AML-193 (cell line): ENCODE measurements around the gene HOXC10.
A peak's percentile ranks its signal among the peaks of the same experiment; 100 is the strongest.

Source experiments
- DNase-seq, 2 experiments: peaks; one replicate each; lab custom pipeline; 2025; lab: John Stamatoyannopoulos, UW

The HOXC10 gene

GRCh38 chr12:53977596-53978445, 7.1 kb upstream of the HOXC10 start:
- DNase-seq: no peak

GRCh38 chr12:53978477-53979356, 6.2 kb upstream of the HOXC10 start:
- no peak for DNase-seq

- no peak for DNase-seq
Measured at GRCh38 chr12:53980104-53980801, 4.7 kb upstream of the HOXC10 start.

DNA sequence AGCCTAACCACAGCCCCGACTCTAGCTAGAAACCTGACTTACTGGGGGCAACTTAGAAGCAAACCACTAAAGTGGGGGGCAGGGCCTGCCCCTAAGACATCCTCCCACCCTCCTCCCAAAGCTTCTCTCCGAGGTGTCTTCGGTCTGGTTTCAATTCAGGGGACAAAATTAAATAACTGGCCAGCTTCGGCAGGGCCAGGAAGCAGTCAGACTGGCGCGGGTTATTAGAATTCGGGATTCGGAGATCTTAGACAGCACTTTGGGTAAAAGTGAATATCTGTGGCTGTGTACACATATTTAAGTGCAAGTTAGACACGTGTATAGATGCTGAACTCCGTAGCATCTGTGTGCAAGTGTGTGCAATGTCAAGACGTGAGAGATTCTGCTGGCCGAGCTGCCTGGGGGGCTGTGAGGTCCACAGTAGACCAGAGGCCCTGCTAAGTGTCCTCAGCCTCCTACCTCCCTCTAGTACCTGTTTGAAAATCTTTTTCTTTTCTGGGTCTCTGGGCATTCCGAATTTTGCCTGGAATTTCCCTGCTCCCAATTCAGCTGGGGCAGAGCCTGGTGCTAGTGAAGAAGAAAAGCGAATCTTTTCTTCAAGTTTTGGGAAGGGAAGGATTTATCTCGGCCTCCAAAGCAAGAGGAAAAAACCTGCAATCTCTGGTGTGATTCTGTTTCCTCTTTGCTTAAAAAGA, 4.0 kb upstream of the HOXC10 start:
- DNase-seq: no peak

- no peak for DNase-seq
Measured at GRCh38 chr12:53981634-53982565, 3.0 kb upstream of the HOXC10 start.

DNA sequence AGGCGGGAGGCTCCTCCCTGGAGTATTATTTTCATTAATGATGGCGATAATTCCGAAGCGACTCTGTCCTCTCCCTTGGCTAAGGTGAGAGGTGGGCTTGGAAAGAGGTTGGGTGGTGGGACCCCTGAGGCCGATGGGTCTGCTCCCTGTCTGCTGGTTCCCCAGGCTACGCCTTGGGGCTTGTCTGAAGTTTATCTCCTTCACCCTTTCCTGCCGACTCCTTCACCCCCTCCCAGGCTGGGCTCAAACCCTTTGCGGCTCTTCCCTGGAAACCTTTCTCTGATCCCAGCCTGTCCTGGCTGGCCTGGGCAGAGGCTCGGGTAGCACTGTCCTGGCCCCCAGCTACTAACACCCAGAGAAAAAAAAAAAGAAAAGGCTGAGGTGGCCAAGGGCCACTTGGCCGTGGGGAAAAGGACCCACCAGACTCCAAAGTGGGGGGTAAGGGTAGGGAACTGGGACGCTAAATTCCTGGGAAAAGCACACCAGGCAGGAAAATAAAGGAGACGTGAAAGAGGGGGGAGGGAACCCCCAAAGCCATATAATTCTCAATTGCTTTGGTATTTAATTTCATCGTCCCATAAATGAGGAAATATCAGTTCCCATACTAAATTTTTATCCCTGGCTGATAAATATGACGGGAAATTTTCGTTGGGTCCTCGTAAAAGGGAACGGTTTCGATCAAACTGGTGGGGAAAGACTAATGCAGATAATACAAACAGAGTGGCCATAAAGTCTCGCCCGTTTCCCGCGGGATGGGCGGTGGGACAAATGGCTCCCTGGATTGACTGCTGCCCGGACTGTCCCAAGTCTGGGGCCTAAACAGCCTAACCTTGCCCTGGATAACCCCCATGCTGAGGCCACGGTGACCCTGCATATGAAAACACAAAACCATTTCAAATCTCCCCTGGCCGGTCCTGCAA, 2.0 kb upstream of the HOXC10 start:
- no peak for DNase-seq

GRCh38 chr12:53983568-53983949, 1.4 kb upstream of the HOXC10 start:
- DNase-seq: peak; percentile 56 to 63

DNA sequence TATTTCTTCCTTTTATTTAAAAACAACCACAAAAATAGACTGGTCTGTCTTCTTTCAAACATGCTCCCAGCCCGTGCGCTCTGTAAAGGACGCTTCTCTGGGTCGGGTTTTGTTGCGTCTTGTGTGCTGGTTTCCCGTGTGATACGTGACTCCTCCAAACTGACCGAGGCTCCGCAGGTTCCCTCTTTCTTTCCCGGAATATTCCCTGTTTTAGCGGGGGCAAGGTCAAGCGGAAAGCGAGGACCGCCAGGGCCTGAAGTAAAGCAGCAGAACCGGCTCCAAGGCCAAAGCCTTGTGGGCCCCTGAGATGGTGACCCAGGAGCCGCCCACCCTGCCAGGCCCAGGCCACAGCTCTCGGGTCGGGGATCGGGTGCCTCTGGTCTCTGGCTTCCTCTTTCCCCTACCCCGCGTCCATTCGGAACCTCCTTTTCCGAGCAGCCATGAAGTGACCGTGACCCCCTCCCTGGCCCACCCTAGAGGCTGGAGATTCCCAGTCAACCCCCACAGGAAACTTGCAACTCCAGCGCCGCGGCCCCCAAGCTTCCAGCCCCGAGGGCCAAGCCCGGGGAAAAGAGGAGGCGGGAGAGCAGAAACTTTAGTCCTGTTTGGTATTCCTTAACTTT, 885 bp upstream of the HOXC10 start:
- DNase-seq: peak in 1 of 2 experiments; percentile 54

DNA sequence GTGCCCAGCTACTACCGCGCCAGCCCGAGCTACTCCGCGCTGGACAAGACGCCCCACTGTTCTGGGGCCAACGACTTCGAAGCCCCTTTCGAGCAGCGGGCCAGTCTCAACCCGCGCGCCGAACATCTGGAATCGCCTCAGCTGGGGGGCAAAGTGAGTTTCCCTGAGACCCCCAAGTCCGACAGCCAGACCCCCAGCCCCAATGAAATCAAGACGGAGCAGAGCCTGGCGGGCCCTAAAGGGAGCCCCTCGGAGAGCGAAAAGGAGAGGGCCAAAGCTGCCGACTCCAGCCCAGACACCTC, 697 bp downstream of the HOXC10 start:
- DNase-seq: no peak

DNA sequence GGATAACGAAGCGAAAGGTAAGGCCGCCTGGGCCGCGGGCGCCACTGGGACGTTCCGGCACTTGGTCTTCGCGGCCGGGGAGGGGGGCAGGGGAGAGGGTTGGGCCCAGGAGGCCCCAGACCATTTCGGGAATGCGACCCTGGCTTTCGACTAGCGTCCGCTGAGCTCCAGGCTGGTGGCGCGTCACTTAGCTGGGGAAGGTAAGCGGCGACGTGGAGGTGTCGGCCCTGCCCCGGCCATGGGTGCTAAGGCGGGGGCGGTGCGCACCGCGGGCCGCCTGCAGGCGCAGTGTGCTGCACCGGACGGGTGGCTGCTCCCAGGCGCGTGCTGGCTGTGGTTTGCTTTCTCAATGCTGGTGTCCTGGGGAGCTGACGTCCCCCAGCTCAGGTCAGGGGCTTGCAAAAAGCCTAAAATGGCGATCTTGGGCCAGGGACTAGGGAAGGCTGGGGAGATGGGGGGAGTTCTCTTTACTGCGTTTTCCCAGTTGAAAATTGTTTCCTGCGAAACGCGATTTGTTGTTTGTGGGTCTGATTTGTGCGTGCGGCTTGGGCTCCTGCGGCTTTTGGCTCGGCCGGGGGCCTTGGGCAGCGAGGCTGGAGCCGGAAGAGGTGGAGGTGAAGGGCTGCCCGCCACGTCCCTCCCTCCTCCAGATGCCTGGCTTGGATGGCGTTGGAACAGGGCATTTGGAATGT, 1.2 kb downstream of the HOXC10 start:
- no peak for DNase-seq

- no peak for DNase-seq
Measured at GRCh38 chr12:53986686-53987483, 1.9 kb downstream of the HOXC10 start.

GRCh38 chr12:53987787-53988230, 2.9 kb downstream of the HOXC10 start:
- no peak for DNase-seq

DNA sequence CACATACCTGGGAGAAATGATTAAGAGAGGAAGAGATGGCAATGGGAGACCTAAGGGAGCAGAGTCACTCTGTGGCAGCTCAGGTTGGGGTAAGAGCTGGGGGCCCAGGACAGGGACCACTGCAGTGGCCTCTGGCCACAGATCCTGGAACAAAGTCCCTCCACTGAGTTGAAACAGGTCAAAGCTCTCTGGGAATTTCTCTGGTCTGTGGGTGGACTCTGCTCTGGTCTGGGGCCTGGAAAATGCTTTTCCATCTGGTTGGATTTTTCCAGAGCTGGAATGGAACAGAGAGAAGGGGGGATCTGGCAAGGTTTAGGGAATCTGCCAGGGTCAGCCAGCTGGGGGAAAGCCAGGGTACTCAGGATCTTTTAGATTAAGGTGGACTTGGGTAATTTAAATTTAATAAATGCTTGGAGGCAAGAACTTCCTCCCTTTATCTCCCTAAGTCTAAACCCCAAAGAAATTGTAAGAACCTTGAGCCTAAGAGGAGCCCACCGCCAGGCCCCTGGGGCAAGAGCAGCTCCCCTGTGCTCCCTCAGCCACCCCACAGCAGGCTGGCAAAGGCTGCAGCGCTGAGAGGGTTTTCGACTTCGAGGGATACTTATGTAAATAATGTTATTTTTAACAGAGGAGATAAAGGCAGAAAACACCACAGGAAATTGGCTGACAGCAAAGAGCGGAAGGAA, 3.7 kb downstream of the HOXC10 start:
- no peak for DNase-seq

DNA sequence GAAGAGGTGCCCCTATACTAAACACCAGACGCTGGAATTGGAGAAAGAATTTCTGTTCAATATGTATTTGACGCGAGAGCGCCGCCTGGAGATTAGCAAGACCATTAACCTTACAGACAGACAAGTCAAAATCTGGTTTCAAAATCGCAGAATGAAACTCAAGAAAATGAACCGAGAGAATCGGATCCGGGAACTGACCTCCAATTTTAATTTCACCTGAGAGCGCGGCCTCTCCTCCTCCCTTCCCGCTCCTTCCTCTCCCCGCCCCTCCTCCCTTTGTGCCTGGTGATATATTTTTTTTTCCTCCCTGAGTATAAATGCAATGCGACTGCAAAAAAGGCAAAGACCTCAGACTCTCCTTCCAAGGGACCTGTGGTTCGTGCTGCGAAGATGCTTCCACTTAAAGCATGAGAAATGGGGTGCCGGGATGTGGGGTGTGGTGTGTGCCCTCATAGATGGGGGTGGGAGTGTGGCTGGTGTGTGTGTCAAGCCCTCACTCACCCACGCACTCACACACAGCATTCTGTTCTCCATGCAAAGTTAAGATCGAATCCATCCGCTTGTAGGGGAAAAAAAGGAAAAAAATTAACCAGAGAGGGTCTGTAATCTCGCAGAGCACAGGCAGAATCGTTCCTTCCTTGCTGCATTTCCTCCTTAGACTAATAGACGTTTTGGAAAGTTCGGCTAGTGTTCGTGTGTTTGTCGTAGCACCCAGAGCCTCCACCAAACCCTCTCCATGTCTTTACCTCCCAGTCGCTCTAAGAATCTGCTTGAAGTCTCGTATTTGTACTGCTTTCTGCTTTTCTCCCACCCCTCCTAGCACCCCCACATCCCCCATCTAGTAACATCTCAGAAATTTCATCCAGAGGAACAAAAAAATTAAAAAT, 4.5 kb downstream of the HOXC10 start:
- DNase-seq: peak; percentile 70 to 77

DNA sequence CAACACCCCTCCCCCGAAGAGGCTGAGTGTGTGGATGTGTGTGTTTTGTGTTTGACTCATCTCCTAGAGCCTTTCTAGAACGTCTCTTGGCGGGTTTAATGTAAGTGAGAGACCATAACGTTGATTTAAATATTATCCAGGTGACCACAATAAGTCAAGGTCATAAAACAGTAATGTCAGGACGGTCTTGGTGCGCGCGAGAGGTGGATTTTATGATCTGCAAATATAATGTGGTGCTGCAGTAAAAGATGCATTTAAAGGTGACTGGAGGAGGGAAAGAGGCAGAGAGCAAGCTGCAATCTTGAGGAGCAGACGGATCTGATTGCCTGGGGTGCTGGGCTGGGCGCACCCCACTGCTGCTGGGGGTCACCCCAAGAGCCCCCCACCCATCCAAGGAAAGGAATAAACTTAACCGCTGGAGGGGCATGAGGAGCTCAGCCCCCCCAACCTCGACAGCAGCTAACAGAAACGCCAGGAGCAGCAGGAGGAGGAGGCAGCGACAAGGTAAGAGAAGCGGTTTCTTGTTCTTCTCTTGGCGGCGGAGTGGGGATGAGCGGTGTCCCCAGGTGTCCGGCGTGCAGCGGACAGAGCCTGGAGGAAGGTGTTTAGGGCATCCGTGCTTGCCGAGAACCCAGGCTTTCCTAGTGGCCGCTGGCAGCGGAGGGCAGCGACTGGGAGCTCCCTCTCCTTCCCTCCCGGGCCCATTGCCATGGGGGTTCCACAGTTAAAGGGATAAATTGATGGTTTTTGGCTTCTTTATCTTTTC, 5.5 kb downstream of the HOXC10 start:
- no peak for DNase-seq
